SK-N-SH (cell line): Measurements from ENCODE around the gene HAUS7. TPM values are rescaled to one million over a fixed set of nuclear protein-coding genes. Genes with fewer than 3 reads are reported as not detected.

Source experiments
- CTCF ChIA-PET: fragments of 300-600, 350-600 bp; formaldehyde crosslinking; extraction: SDS; loops from one replicate; lab custom pipeline; 2021; lab: Yijun Ruan, JAX
- POLR2A ChIA-PET: fragments of 350-600 bp; sonication (Branson Sonifier 250); formaldehyde crosslinking; extraction: SDS; loops from one replicate; lab custom pipeline; 2020; ENCODE audit warnings: antibody characterized with exemption, inconsistent platforms; lab: Yijun Ruan, JAX
- DNase-seq: peaks from one replicate; pipeline ENCODE4 v3.0.0; 2012
- H2AFZ ChIP-seq: fragments of 200-600 bp; sonication (generic); 2 replicates; pipeline ENCODE4 v1.8.1; 2016; ENCODE audit warnings: antibody characterized with exemption, mild to moderate bottlenecking, low read depth
- H3F3A ChIP-seq: fragments of 200-600 bp; sonication (generic); replicated peaks from 2 replicates; pipeline ENCODE3; 2016; ENCODE audit warnings: antibody characterized with exemption, mild to moderate bottlenecking; ENCODE audit not compliant: insufficient read depth
- H3K27ac ChIP-seq, 2 experiments: fragments of 200-500 bp in 1 of 2; fragments of 200-600 bp in 1 of 2; sonication (Bioruptor generic) in 1 of 2; sonication (generic), shearing (Covaris generic) in 1 of 2; 2 replicates each; pipeline versions ENCODE4 v1.5.1 to v1.6.1; 2014 to 2016; ENCODE audit warnings: low read depth in 2 of 2, inconsistent platforms in 1 of 2, low read length in 1 of 2, mild to moderate bottlenecking in 1 of 2, mixed read lengths in 1 of 2
- H3K27me3 ChIP-seq: fragments of 200-600 bp; sonication (generic), shearing (Covaris generic); 2 replicates; pipeline ENCODE4 v1.6.1; 2016; ENCODE audit warnings: mixed run types; ENCODE audit not compliant: insufficient read depth
- H3K36me3 ChIP-seq, 2 experiments: fragments of 200-500 bp in 1 of 2; fragments of 200-600 bp in 1 of 2; sonication (Bioruptor generic) in 1 of 2; sonication (generic) in 1 of 2; replicated peaks in 1 of 2; 2 replicates each; pipeline versions ENCODE3 to v1.5.1; 2014 to 2016; ENCODE audit warnings: low read length in 1 of 2, mild to moderate bottlenecking in 1 of 2; ENCODE audit not compliant: insufficient read depth in 2 of 2, control insufficient read depth in 1 of 2
- H3K4me1 ChIP-seq, 2 experiments: fragments of 200-500 bp in 1 of 2; fragments of 200-600 bp in 1 of 2; sonication (Bioruptor generic) in 1 of 2; sonication (generic), shearing (Covaris generic) in 1 of 2; 2 replicates each; pipeline versions ENCODE4 v1.5.1 to v1.6.1; 2014 to 2016; ENCODE audit warnings: low read depth in 1 of 2, low read length in 1 of 2, mixed run types in 1 of 2; ENCODE audit not compliant: insufficient read depth in 2 of 2, control insufficient read depth in 1 of 2
- H3K4me2 ChIP-seq: fragments of 200-600 bp; sonication (generic), shearing (Covaris generic); 2 replicates; pipeline ENCODE4 v1.6.1; 2017; ENCODE audit warnings: mixed run types
- H3K4me3 ChIP-seq, 2 experiments: fragments of 200-500 bp in 1 of 2; fragments of 200-600 bp in 1 of 2; sonication (Bioruptor generic) in 1 of 2; sonication (generic), shearing (Covaris generic) in 1 of 2; 2 replicates each; pipeline versions ENCODE4 v1.5.1 to v1.8.1; 2014 to 2016; ENCODE audit warnings: low read depth in 2 of 2, inconsistent platforms in 1 of 2, low read length in 1 of 2, mild to moderate bottlenecking in 1 of 2, mixed read lengths in 1 of 2, moderate library complexity in 1 of 2
- H3K79me2 ChIP-seq: fragments of 200-600 bp; sonication (generic); 2 replicates; pipeline ENCODE4 v1.8.1; 2017; ENCODE audit warnings: mild to moderate bottlenecking; ENCODE audit not compliant: insufficient read depth
- H3K9ac ChIP-seq: fragments of 200-600 bp; sonication (generic); 2 replicates; pipeline ENCODE4 v1.6.1; 2017; ENCODE audit warnings: mixed run types
- H3K9me2 ChIP-seq: fragments of 200-600 bp; sonication (generic); 2 replicates; pipeline ENCODE4 v1.6.1; 2017; ENCODE audit warnings: mixed run types
- H3K9me3 ChIP-seq: fragments of 200-600 bp; sonication (generic); 2 replicates; pipeline ENCODE4 v1.6.1; 2017; ENCODE audit warnings: mixed run types, mild to moderate bottlenecking, moderate library complexity
- H4K20me1 ChIP-seq: fragments of 200-600 bp; sonication (generic); 2 replicates; pipeline ENCODE4 v1.6.1; 2017; ENCODE audit warnings: mild to moderate bottlenecking, mixed run types; ENCODE audit not compliant: insufficient read depth
- ELF1 ChIP-seq: IDR thresholded peaks from 2 replicates; pipeline ENCODE4 v1.4.0; 2012
- EP300 ChIP-seq, 2 experiments: IDR thresholded peaks; 2 replicates each; pipeline versions ENCODE4 v1.4.0 to v1.6.1; 2012; ENCODE audit warnings: borderline replicate concordance in 1 of 2, low read depth in 1 of 2, low read length in 1 of 2
- FOXJ3 ChIP-seq: sonication (generic); formaldehyde crosslinking; IDR thresholded peaks from 2 replicates; pipeline ENCODE4 v1.5.1; 2020; ENCODE audit warnings: mild to moderate bottlenecking, missing genetic modification reagents
- FOXM1 ChIP-seq: IDR thresholded peaks from 2 replicates; pipeline ENCODE4 v1.4.0; 2012; ENCODE audit warnings: low read depth, mild to moderate bottlenecking
- JUND ChIP-seq: IDR thresholded peaks from 2 replicates; pipeline ENCODE4 v1.4.0; 2012
- MAX ChIP-seq: IDR thresholded peaks from 2 replicates; pipeline ENCODE4 v1.4.0; 2012; ENCODE audit warnings: low read depth
- MEF2A ChIP-seq: IDR thresholded peaks from 2 replicates; pipeline ENCODE4 v1.4.0; 2012; ENCODE audit warnings: low read depth, borderline replicate concordance
- MXI1 ChIP-seq: IDR thresholded peaks from 2 replicates; pipeline ENCODE4 v1.6.1; 2012; ENCODE audit warnings: mild to moderate bottlenecking, low read depth, low read length, improper control_type of control experiment
- NRF1 ChIP-seq: IDR thresholded peaks from 2 replicates; pipeline ENCODE4 v1.6.1; 2012; ENCODE audit warnings: low read depth, mild to moderate bottlenecking, low read length
- PBX3 ChIP-seq: IDR thresholded peaks from 2 replicates; pipeline ENCODE4; 2012
- POLR2AphosphoS5 ChIP-seq: IDR thresholded peaks from 2 replicates; pipeline ENCODE4 v1.6.1; 2012; ENCODE audit warnings: low read depth, low read length
- RCOR1 ChIP-seq: fragments of 150-350 bp; IDR thresholded peaks from 2 replicates; pipeline ENCODE4 v1.6.1; 2017; ENCODE audit warnings: antibody characterized with exemption, low read length
- RFX5 ChIP-seq: IDR thresholded peaks from 2 replicates; pipeline ENCODE4 v1.6.1; 2012; ENCODE audit warnings: mild to moderate bottlenecking, improper control_type of control experiment, low read length
- RXRA ChIP-seq: IDR thresholded peaks from 2 replicates; pipeline ENCODE4 v1.4.0; 2012; ENCODE audit warnings: low read depth, mild to moderate bottlenecking, borderline replicate concordance
- SMC3 ChIP-seq: IDR thresholded peaks from 2 replicates; pipeline ENCODE4 v1.6.1; 2012; ENCODE audit warnings: low read depth, low read length, improper control_type of control experiment
- TAF1 ChIP-seq: IDR thresholded peaks from 2 replicates; pipeline ENCODE4 v1.6.1; 2012; ENCODE audit warnings: low read depth, mild to moderate bottlenecking, low read length, moderate library complexity, borderline replicate concordance
- YY1 ChIP-seq: IDR thresholded peaks from 2 replicates; pipeline ENCODE4 v1.4.0; 2012; ENCODE audit warnings: low read depth, mild to moderate bottlenecking
- WGBS: methylation state at CpG from one replicate; pipeline ENCODE4 v1.1.6; 2017; ENCODE audit warnings: low lambda C conversion rate; 5-methylcytosine and 5-hydroxymethylcytosine counted together
- polyA plus RNA-seq, 3 experiments: library from polyadenylated mRNA; depleted of rRNA; stranded (reverse); fragments of >200 nt; gene quantifications; 2 replicates each; pipeline ENCODE4 v1.2.3, GENCODE V29; 2012
- TF ChIP-seq, protein P1 (sequence below): IDR thresholded peaks from 2 replicates; pipeline ENCODE4 v1.6.1; 2012; ENCODE audit warnings: mild to moderate bottlenecking, low read depth, low read length, moderate library complexity
- TF ChIP-seq, protein P2 (sequence below): fragments of 150-350 bp; IDR thresholded peaks from 2 replicates; pipeline ENCODE4 v1.6.1; 2016; ENCODE audit warnings: mild to moderate bottlenecking, low read depth, low read length

HAUS7 gene
- polyA plus RNA-seq, 1 of the 3 experiments (the other 2 are of a cell fraction) = 39.7 TPM

DNA sequence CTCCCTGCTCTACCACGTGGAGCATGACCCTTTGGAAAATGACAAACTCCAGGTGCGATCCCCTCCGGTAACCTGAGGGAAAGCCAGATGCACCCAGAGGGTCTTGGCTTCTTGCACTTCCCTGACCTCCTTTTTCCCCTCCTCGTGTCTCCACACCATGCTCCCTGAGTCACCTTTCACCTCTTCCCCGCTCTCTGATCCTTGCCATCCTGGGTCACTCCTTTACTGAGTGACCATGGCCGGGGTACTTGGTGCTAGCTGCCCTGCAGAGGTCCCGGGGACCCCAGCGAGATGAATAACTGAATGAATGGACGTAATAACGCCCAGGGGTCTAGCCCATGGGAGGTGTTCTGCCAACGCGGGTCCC, 59.5 kb downstream of the HAUS7 start:
- ChIA-PET POLR2A (no interaction called here), CTCF (interaction anchor here (1.5 kb wide), 1 partner anchor 11 kb away, joined by 7 read pairs; no protein-coding TSS in a partner anchor)
- H3K27me3 ChIP-seq = peaks cover 37% of the 10 kb centered on the region
- H2AFZ ChIP-seq = no peak overlapping the region
- WGBS = 29% methylated on average over 7 of the region's 12 CpGs
- no peaks in the 10 kb centered on the region for H3K9me3 ChIP-seq
- no peaks in the 10 kb centered on the region for H3K36me3 ChIP-seq
- no peaks in the 10 kb centered on the region for H3K9me2 ChIP-seq
- H3K9ac ChIP-seq = no peak overlapping the region
- no peaks in the 10 kb centered on the region for H4K20me1 ChIP-seq
- peak overlapping the region; percentile 50 to 53; a peak in 3 of 4 replicates for H3K4me3 ChIP-seq
- H3F3A ChIP-seq = no peaks in the 10 kb centered on the region
- no peak overlapping the region for H3K4me2 ChIP-seq
- H3K27ac ChIP-seq = no peak overlapping the region
- no peak for DNase-seq
- TF ChIP-seq RFX5 (no peak), MAX (no peak), MXI1 (no peak), PBX3 (no peak), TAF1 (no peak)
- TF ChIP-seq, all 33 proteins: peak for 0
- Histone ChIP-seq H3K79me2 (no peaks in the 10 kb centered on the region), H3K4me1 (peaks cover 0 to 7% of the 10 kb centered on the region in 2 experiments; a peak in 1 of 4 replicates)

- Histone ChIP-seq H3K79me2 (no peaks in the 10 kb centered on the region), H3K4me2 (no peak overlapping the region), H3F3A (no peaks in the 10 kb centered on the region), H3K9me2 (no peaks in the 10 kb centered on the region), H3K27ac (no peak overlapping the region), H2AFZ (no peak overlapping the region), H3K9ac (no peak overlapping the region), H3K27me3 (peaks cover 42% of the 10 kb centered on the region), H3K9me3 (no peaks in the 10 kb centered on the region), H3K4me3 (no peak overlapping the region), H3K36me3 (no peaks in the 10 kb centered on the region), H3K4me1 (peaks cover 0 to 7% of the 10 kb centered on the region in 2 experiments; a peak in 1 of 4 replicates), H4K20me1 (no peaks in the 10 kb centered on the region)
- no peak for DNase-seq
- TF ChIP-seq MEF2A (no peak), JUND (no peak), SMC3 (no peak), RCOR1 (no peak), RXRA (no peak), FOXM1 (no peak), ELF1 (no peak), FOXJ3 (CRISPR knock-in tag) (no peak), EP300 (IDR thresholded peaks at IDR 0.05; ENCODE audit: borderline replicate concordance in 1 of 2, low read depth in 1 of 2, low read length in 1 of 2) (no peak), RFX5 (no peak), YY1 (no peak), NRF1 (no peak), POLR2AphosphoS5 (no peak), TAF1 (no peak)
- TF ChIP-seq, protein P1, sequence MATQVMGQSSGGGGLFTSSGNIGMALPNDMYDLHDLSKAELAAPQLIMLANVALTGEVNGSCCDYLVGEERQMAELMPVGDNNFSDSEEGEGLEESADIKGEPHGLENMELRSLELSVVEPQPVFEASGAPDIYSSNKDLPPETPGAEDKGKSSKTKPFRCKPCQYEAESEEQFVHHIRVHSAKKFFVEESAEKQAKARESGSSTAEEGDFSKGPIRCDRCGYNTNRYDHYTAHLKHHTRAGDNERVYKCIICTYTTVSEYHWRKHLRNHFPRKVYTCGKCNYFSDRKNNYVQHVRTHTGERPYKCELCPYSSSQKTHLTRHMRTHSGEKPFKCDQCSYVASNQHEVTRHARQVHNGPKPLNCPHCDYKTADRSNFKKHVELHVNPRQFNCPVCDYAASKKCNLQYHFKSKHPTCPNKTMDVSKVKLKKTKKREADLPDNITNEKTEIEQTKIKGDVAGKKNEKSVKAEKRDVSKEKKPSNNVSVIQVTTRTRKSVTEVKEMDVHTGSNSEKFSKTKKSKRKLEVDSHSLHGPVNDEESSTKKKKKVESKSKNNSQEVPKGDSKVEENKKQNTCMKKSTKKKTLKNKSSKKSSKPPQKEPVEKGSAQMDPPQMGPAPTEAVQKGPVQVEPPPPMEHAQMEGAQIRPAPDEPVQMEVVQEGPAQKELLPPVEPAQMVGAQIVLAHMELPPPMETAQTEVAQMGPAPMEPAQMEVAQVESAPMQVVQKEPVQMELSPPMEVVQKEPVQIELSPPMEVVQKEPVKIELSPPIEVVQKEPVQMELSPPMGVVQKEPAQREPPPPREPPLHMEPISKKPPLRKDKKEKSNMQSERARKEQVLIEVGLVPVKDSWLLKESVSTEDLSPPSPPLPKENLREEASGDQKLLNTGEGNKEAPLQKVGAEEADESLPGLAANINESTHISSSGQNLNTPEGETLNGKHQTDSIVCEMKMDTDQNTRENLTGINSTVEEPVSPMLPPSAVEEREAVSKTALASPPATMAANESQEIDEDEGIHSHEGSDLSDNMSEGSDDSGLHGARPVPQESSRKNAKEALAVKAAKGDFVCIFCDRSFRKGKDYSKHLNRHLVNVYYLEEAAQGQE = no peak
- TF ChIP-seq, protein P2, sequence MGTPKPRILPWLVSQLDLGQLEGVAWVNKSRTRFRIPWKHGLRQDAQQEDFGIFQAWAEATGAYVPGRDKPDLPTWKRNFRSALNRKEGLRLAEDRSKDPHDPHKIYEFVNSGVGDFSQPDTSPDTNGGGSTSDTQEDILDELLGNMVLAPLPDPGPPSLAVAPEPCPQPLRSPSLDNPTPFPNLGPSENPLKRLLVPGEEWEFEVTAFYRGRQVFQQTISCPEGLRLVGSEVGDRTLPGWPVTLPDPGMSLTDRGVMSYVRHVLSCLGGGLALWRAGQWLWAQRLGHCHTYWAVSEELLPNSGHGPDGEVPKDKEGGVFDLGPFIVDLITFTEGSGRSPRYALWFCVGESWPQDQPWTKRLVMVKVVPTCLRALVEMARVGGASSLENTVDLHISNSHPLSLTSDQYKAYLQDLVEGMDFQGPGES = no peak
- 65% methylated on average over 9 of the region's 15 CpGs for WGBS
- ChIA-PET CTCF (no interaction called here), POLR2A (no interaction called here)
These were observed 60.0 kb downstream of the HAUS7 start for GRCh38 chrX:153410373-153410772.
